Right ventricle myocardium inferior (tissue), 1 donor: ENCODE data around the gene FAM72A. TPM values are rescaled to one million over a fixed set of nuclear protein-coding genes. Genes with fewer than 3 reads are reported as not detected.
"Not testable (repeated sequence)": the region's sequence is repeated elsewhere in the genome, so short reads cannot be mapped to it uniquely, and the experiment has no call there.

Experiments
- ATAC-seq: fragments of 200-7000 bp; cut with Tn5 transposase; one replicate; pipeline ENCODE4 v1.9.1; 2020; ENCODE audit warnings: mild to moderate bottlenecking, moderate library complexity
- DNase-seq: peaks from one replicate; pipeline ENCODE4 v3.0.0; 2021; ENCODE audit errors: missing footprints
- intact Hi-C: fragments of 100-400 bp; cut with DNase I; formaldehyde crosslinking; loops from one replicate; pipeline ENCODE4 v1.11.0; 2022
- total RNA-seq: library from RNA; stranded (reverse); fragmentation: NEBNext Ultra II Directional; extraction: Animal tissue kit (Norgen Biotek cat#: 25700); gene quantifications from one replicate; pipeline ENCODE4 v1.2.1, GENCODE V29; 2021
- donor health status: DM: no; HTN: yes; CAD: no; lungs with severe emphysema.

The FAM72A gene
- total RNA-seq, 1 donor from 2014 or later, result 1.6 TPM

DNA sequence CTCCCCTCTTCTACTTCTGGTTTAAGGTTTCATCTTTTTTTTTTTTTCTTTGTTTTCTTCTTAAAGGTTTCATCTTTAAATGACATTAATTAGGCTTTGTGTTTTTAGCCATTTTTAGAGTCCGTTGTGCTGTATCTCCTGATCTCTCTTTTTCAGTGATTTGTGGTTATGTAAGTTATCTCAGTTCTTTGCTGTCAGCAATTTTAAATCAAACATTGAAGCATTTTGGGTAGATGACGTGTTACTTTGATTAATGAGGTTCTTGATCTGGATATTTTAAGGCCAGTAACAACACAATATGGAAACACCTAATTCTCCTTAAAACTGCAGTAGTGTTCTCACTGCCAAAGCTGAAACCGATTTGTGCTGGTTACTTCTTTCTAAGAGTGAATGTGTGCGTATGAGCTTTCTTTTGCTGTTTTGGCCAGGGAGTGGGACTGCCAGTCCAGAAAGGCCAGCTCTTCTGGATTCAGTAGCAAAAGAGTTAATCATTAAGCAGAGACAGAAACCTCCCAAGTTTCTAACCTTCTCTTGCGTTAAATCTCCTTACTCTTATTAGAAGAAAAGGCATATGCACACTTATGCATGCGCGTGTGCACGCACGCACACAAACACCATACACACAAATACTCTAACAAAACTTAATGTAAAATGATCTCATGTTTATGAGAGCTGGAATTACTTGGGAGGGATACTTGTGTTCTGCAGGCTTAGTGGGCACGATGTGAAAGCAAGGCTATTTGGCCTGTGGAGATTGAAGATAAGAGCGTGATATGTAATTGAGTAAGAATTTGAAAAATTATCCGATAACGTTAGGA is 17.1 kb upstream of the FAM72A start:
- intact Hi-C loops, DNase-seq, ATAC-seq: not testable (repeated sequence)

- intact Hi-C loops, DNase-seq: not testable (repeated sequence)
- ATAC-seq, result peak; percentile 42
Measured at GRCh38 chr1:206218765-206219164, 16.1 kb upstream of the FAM72A start.

DNA sequence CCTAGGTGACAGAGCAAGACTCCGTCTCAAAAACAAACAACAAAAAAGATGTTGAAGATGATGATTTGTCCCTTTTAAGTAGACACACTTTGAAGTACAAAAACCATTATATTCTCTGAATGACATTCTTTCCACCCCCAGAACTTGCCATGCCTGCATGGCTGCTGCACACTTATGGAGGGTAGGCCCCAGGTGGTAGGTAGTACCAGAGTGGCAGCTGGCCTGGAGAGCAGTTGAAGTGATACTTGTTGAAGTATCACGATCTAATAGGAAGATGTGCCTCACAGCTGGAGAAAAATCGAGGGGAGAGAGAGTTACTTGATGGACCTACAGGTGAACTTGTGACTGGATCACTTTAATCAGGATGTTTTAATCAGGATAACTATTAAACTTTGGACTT is 15.6 kb upstream of the FAM72A start:
- ATAC-seq, DNase-seq, intact Hi-C loops: not testable (repeated sequence)

DNA sequence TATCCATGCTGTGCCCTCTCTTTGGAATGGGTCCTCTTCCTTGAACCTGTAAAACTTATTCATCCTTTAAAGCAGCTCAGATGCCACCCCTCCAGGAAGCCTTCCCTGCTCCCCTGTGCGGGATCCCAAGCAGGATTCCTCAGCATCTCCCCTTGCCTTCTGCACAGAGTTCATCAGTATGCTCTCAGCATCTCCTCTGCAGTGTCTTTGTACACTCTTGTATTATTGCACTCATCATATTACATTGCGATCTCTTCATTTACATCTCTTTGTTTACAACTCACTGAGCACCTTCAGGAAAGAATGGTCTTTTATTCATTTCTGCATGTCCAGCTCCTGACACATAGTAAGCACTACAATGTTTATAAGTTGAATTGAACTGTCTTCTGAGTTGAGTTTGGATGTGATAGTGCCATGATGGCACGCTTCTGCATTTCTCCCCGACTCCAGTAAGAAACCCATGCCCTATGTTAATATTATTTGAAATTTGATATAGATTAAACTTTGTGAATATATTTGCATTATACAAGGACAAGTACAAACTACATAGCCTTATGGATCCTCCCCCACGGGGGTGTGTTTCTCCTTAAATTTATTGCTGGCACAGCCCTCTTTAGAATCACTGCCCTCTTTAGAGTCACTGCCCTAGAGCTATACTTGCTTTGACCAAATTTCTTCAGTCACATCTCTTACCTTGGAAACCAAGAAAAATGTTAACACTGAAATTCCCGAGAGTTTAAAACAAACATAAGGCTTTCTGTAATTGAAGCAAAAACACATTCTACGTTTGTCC is 13.2 kb upstream of the FAM72A start:
- DNase-seq, ATAC-seq, intact Hi-C loops: not testable (repeated sequence)

GRCh38 chr1:206210802-206211201 is 8.2 kb upstream of the FAM72A start:
- ATAC-seq, intact Hi-C loops, DNase-seq: not testable (repeated sequence)

- not testable (repeated sequence) for ATAC-seq
Measured at GRCh38 chr1:206205569-206205968, 2.9 kb upstream of the FAM72A start.

GRCh38 chr1:206204871-206205270 is 2.2 kb upstream of the FAM72A start:
- ATAC-seq, intact Hi-C loops: not testable (repeated sequence)
- DNase-seq, result peak; percentile 15

More at GRCh38 chr1:206205569-206205968, 2.9 kb upstream of the FAM72A start:
- intact Hi-C loops, result not testable (repeated sequence)
- DNase-seq, result peak; percentile 63

DNA sequence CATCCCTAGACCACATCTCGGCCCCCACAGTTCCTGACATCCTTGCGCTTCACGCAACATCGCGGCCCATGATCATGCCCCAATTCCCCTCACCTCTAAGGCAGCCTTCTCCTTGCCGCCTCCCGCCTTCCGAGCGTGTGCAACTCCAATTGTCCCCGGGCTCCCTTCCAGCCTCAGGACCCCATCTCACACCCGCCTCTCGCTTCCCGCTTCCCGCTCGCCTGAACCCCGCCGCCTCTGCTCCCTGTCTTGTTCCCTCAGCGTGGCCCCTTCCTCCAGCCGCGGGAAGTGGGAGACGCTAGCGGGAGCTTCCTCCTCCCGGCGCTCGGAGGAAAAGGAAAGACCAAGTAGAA is 1.5 kb upstream of the FAM72A start:
- ATAC-seq, intact Hi-C loops: not testable (repeated sequence)
- DNase-seq, result peak; percentile 51

GRCh38 chr1:206203364-206204158 is 922 bp upstream of the FAM72A start, which contains the start of gene SRGAP2:
SRGAP2 (plus strand) TSS chr1:206203541; CDS start chr1:206205971, 2,430 bp downstream.
- intact Hi-C loops, result not testable (repeated sequence)
- ATAC-seq (peak; percentile 42), DNase-seq (peak; percentile 75)

DNA sequence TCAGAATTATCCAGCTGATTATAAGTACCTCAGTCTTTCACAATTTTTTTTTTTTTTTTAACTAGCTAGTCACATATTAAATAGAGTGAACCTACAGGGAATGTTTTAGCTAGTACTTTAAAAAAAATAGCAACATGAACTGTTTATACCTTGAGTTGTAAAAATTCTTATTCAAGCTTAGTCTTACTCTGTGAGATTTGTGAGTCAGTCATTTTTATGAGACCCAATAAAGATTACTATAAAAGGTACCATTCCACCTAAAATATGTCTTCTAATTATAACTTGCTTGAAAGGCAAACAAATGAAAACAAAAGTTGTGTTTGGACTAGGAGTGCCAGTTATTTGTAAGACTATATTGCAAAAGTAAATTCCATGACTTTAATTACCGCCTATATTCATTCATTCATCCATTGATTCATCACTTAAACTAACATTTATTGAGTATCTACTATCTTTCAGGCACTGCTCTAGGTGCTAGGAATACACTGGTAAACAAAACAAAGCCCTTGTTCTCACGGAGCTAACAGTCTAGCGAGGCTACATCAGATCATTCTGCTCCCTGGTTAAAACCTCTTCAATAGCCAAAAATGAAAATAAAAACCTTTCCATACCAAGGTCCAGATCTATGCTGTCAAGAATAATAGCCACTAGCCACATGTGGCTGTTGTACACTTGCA is 5.8 kb downstream of the FAM72A start:
- DNase-seq, intact Hi-C loops, ATAC-seq: not testable (repeated sequence)

DNA sequence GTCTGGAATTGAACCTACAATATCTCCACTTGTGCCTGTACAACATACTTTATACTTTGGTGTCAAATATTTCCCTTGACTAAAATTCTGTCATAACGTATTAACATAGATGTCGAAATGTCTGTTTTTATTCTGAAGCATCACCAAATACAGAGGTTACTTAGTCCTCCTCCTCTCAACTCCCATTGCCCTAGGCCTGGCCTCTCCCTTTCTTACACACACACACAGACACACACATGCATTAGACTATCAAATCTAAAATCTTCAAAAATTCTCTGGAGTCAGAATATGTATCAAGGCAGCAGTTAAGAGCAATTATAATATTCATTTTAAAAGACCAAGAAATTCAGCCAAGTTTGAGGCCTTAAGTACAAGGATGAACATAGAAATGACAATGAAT is 7.5 kb downstream of the FAM72A start:
- intact Hi-C loops, ATAC-seq, DNase-seq: not testable (repeated sequence)

- intact Hi-C loops, ATAC-seq, DNase-seq: not testable (repeated sequence)
Measured at GRCh38 chr1:206186826-206187225, 15.8 kb downstream of the FAM72A start.

DNA sequence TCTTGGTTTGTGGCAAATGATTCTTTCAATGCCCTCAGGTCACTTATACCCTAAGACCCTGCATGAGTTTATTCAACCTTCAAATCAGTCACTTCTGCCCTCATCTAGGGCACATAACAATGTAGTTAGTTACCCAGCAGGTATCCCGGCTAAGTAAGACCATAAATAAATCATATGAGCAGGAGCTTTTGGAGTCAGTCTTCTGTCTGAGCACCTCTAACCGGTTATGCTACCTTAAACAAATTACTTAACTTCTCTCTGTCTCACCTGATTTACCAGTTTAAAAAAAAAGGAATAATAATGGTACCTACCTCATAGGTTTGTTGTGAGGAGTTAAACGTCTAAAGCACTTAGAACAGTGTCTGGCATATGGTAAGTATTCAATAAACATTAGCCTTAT is 16.9 kb downstream of the FAM72A start:
- ATAC-seq, result not testable (repeated sequence)

GRCh38 chr1:206183788-206184187 is 18.9 kb downstream of the FAM72A start:
- DNase-seq, intact Hi-C loops, ATAC-seq: not testable (repeated sequence)

More for the DNA sequence above, 16.9 kb downstream of the FAM72A start:
- intact Hi-C loops, DNase-seq: not testable (repeated sequence)

GRCh38 chr1:206182368-206183317 is 20.0 kb downstream of the FAM72A start:
- DNase-seq, intact Hi-C loops, ATAC-seq: not testable (repeated sequence)

DNA sequence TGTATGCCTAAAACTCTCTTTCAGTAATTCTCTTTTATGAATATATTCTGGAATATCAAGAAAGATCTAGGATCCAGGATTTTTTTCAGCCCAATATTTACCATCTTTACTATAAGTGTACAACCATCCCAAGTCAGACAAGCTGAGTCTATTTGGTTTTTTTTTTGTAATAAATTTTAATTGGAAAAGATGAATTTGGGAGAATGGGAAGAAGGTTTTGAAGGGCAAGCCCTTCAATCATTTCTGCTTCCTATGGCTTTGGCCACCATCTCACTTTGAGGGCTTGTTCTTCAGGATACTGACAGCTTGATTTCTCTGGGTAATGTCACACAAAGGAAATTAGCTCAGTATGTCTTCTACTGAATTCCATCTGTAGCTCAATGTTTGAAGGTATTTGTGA is 23.0 kb downstream of the FAM72A start:
- ATAC-seq, intact Hi-C loops, DNase-seq: not testable (repeated sequence)
